ENCODE data around the gene NDUFS5. TPM values are rescaled to one million over a fixed set of nuclear protein-coding genes. Genes with fewer than 3 reads are reported as not detected.

NDUFS5 gene
- total RNA-seq, 2 donors from 2014 or later: 295 to 349 TPM

DNA sequence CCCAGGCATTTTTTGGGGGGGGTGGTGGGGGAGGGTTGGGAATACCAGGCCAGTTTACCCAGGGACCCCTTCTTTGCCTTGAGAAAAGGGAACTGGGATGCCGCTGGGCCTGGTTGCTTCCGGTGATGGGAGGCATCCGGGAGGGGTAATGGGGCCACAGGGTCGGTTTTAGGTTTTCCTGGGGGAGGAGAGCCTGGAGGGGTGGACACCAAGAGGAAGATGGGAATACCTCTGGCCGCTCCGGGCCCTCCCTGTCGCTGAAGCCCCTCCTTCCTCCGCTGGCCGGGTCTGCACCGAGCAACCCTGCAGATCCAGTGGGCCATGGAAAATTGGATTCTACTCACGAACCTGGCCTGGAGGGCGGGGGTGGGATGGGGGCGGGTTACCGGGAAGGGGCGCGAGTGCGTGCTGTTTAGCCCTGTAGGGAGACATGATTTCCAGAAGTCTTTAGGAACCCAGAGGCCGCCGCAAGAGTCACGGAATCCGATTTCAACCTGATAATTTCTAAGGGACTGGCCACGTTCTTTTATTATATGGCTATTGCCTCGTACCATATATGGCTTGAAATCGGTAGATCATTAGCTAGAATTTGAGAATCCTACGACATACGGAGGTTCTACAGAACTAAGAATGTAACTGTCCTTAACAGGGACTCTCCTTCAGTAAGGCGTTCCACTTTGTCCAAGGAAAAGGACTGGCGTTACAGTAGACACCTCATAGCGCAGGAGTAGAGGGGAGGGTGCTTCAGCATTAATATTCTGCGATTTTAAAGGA, 34.3 kb upstream of the NDUFS5 start:
- Histone ChIP-seq H3K4me1 (ENCODE audit: control insufficient read depth, insufficient read depth, low read length) (no peaks in the 10 kb centered on the region), H3K4me3 (ENCODE audit: low read length) (peak overlapping the region; percentile 89), H3K36me3 (ENCODE audit: control insufficient read depth, insufficient read depth, low read length) (peaks cover 33% of the 10 kb centered on the region), H3K9ac (ENCODE audit: extremely low read depth, low read length, poor library complexity, severe bottlenecking) (peak overlapping the region; percentile 85), H3K27me3 (ENCODE audit: control insufficient read depth, insufficient read depth, low read length, poor library complexity, severe bottlenecking) (no peaks in the 10 kb centered on the region), H3K9me3 (ENCODE audit: control insufficient read depth, low read length) (no peaks in the 10 kb centered on the region), H3K27ac (ENCODE audit: low read depth, low read length) (peak overlapping the region; percentile 92)
- Mint-ChIP-seq H3K4me3 (peak overlapping the region; percentile 77), H3K27ac (peak overlapping the region; percentile 69), H3K36me3 (ENCODE audit: low read depth) (peaks cover 37% of the 10 kb centered on the region), H3K27me3 (ENCODE audit: insufficient read depth) (no peaks in the 10 kb centered on the region), H3K9me3 (no peaks in the 10 kb centered on the region), H3K4me1 (peaks cover 36% of the 10 kb centered on the region)
- 0% methylated on average over 18 to 30 of the region's 30 CpGs for WGBS, 2 experiments (ENCODE audit: insufficient coverage in 1 of 2, insufficient read length in 1 of 2)
- TF ChIP-seq, protein P1, sequence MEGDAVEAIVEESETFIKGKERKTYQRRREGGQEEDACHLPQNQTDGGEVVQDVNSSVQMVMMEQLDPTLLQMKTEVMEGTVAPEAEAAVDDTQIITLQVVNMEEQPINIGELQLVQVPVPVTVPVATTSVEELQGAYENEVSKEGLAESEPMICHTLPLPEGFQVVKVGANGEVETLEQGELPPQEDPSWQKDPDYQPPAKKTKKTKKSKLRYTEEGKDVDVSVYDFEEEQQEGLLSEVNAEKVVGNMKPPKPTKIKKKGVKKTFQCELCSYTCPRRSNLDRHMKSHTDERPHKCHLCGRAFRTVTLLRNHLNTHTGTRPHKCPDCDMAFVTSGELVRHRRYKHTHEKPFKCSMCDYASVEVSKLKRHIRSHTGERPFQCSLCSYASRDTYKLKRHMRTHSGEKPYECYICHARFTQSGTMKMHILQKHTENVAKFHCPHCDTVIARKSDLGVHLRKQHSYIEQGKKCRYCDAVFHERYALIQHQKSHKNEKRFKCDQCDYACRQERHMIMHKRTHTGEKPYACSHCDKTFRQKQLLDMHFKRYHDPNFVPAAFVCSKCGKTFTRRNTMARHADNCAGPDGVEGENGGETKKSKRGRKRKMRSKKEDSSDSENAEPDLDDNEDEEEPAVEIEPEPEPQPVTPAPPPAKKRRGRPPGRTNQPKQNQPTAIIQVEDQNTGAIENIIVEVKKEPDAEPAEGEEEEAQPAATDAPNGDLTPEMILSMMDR (conservative IDR thresholded peaks at IDR 0.05): no peak
- peak; percentile 76 for DNase-seq

DNA sequence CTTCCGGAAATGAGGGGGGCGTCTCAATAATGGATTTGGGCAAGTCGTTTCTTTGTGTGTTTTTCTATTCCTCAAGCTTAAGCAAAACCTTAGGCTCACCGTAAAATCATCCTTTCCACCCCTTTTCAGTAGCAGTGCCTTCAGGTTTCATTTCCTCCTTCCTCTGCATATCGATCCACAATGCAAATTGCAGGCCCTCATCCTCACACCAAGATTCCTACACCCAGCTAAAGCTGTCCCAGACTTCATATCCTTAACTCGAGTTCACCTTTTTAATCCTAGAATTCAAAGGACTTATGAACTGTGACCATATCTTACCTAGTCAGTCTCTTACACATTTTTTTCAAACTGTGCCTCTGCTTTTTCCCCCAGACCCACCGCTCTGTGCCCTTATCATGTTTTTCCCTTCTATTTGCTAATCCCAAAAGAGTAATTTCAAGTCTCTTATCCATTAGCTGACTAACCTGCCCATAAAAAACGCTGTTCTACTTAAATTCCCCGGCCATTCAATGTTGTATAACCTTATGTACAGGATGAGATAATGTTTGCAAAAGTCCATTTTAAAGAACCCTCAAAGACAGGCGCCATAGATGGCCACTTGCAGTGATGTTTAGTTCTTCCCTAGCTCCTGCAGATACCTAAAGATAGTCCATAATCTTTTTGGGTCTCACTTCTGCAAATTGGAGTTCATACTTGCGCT, 33.6 kb upstream of the NDUFS5 start:
- peak overlapping the region; percentile 69 for H3K27ac Mint-ChIP-seq
- 21 to 25% methylated on average over 11 of the region's 11 CpGs for WGBS, 2 experiments (ENCODE audit: insufficient coverage in 1 of 2, insufficient read length in 1 of 2)
- no peak for DNase-seq
- TF ChIP-seq, protein P1 (conservative IDR thresholded peaks at IDR 0.05): no peak
- peaks cover 41% of the 10 kb centered on the region for H3K36me3 Mint-ChIP-seq (ENCODE audit: low read depth)
- H3K9ac ChIP-seq (ENCODE audit: extremely low read depth, low read length, poor library complexity, severe bottlenecking): peak overlapping the region; percentile 85
- H3K27me3 ChIP-seq (ENCODE audit: control insufficient read depth, insufficient read depth, low read length, poor library complexity, severe bottlenecking): no peaks in the 10 kb centered on the region
- H3K4me1 ChIP-seq (ENCODE audit: control insufficient read depth, insufficient read depth, low read length): peaks cover 5% of the 10 kb centered on the region
- H3K9me3 Mint-ChIP-seq: no peaks in the 10 kb centered on the region
- peaks cover 42% of the 10 kb centered on the region for H3K4me1 Mint-ChIP-seq
- H3K27me3 Mint-ChIP-seq (ENCODE audit: insufficient read depth): no peaks in the 10 kb centered on the region
- peak overlapping the region; percentile 77 for H3K4me3 Mint-ChIP-seq
- H3K36me3 ChIP-seq (ENCODE audit: control insufficient read depth, insufficient read depth, low read length): peaks cover 40% of the 10 kb centered on the region
- no peak overlapping the region for H3K27ac ChIP-seq (ENCODE audit: low read depth, low read length)
- peak overlapping the region; percentile 89 for H3K4me3 ChIP-seq (ENCODE audit: low read length)
- H3K9me3 ChIP-seq (ENCODE audit: control insufficient read depth, low read length): no peaks in the 10 kb centered on the region

GRCh38 chr1:38994196-38994595, 32.0 kb upstream of the NDUFS5 start:
- Histone ChIP-seq H3K4me1 (ENCODE audit: control insufficient read depth, insufficient read depth, low read length) (peaks cover 5% of the 10 kb centered on the region), H3K36me3 (ENCODE audit: control insufficient read depth, insufficient read depth, low read length) (peaks cover 57% of the 10 kb centered on the region), H3K27ac (ENCODE audit: low read depth, low read length) (no peak overlapping the region), H3K9ac (ENCODE audit: extremely low read depth, low read length, poor library complexity, severe bottlenecking) (no peak overlapping the region), H3K9me3 (ENCODE audit: control insufficient read depth, low read length) (no peaks in the 10 kb centered on the region), H3K27me3 (ENCODE audit: control insufficient read depth, insufficient read depth, low read length, poor library complexity, severe bottlenecking) (no peaks in the 10 kb centered on the region), H3K4me3 (ENCODE audit: low read length) (peak overlapping the region; percentile 26)
- Mint-ChIP-seq H3K4me1 (peaks cover 53% of the 10 kb centered on the region), H3K4me3 (peak overlapping the region; percentile 77), H3K36me3 (ENCODE audit: low read depth) (peaks cover 54% of the 10 kb centered on the region), H3K9me3 (no peaks in the 10 kb centered on the region), H3K27me3 (ENCODE audit: insufficient read depth) (no peaks in the 10 kb centered on the region), H3K27ac (peak overlapping the region; percentile 38)
- no peak for DNase-seq
- TF ChIP-seq, protein P1 (conservative IDR thresholded peaks at IDR 0.05): no peak
- 99 to 100% methylated on average over 5 of the region's 5 CpGs for WGBS, 2 experiments (ENCODE audit: insufficient coverage in 1 of 2, insufficient read length in 1 of 2)

Data from endodermal cell (in vitro differentiated cells).